Psoas muscle (tissue), 8 donors: ENCODE measurements around the gene ZFYVE19. TPM values are rescaled to one million over a fixed set of nuclear protein-coding genes. Genes with fewer than 3 reads are reported as not detected.

Experiments used
- ATAC-seq, 4 donors: fragments of 200-7000 bp; cut with Tn5 transposase; one replicate each; pipeline ENCODE4 v1.9.1; 2020; ENCODE audit warnings: moderate library complexity in 3 of 4, mild to moderate bottlenecking in 2 of 4
- DNase-seq, 2 donors: peaks; one replicate each; pipeline ENCODE4 v3.0.0-alpha.2; 2020
- H3K27ac ChIP-seq: fragments of 200-600 bp; one replicate; pipeline ENCODE4 v1.8.0; 2022
- H3K27me3 ChIP-seq, 3 donors: fragments of 200-600 bp in 1 of 3; one replicate each; pipeline versions ENCODE4 v1.6.1 to v1.8.0; 2013 to 2022; ENCODE audit warnings: low read length in 2 of 3, mild to moderate bottlenecking in 2 of 3, moderate library complexity in 1 of 3; ENCODE audit not compliant: insufficient read depth in 3 of 3
- H3K36me3 ChIP-seq, 2 donors: fragments of 200-600 bp in 1 of 2; one replicate each; pipeline versions ENCODE4 v1.6.1 to v1.8.0; 2013 to 2022; ENCODE audit warnings: low read depth in 1 of 2, mild to moderate bottlenecking in 1 of 2, moderate library complexity in 1 of 2; ENCODE audit not compliant: insufficient read depth in 1 of 2
- H3K4me1 ChIP-seq: fragments of 200-600 bp; one replicate; pipeline ENCODE4 v1.8.0; 2022
- H3K4me3 ChIP-seq: fragments of 200-600 bp; one replicate; pipeline ENCODE4 v1.8.0; 2022; ENCODE audit warnings: mild to moderate bottlenecking
- H3K9me3 ChIP-seq: fragments of 200-600 bp; one replicate; pipeline ENCODE4 v1.8.0; 2022
- WGBS, 3 donors: extraction: QIAGEN DNeasy Blood & Tissue Kit; methylation state at CpG; one replicate each; pipeline versions ENCODE4 v1.1.6 to v1.1.7; 2013; 5-methylcytosine and 5-hydroxymethylcytosine counted together
- intact Hi-C, 2 donors: fragments of 100-400 bp; cut with DNase I; formaldehyde crosslinking; loops; one replicate each; pipeline versions ENCODE4 v1.11.0 to v1.14.2; 2022
- polyA plus RNA-seq, 3 donors: library from polyadenylated mRNA; stranded (reverse); fragments of 200-250 nt; gene quantifications; one replicate each; pipeline ENCODE4 v1.2.3, GENCODE V29; 2013
- total RNA-seq, 4 donors: library from RNA; stranded (reverse); fragmentation: NEBNext Ultra II Directional in 2 of 4; extraction: Animal tissue kit (Norgen Biotek cat#: 25700) in 2 of 4; gene quantifications; one replicate each; pipeline versions ENCODE4 v1.2.1 to v1.2.4, GENCODE V29; 2021 to 2023
- TF ChIP-seq, protein P1 (sequence below): fragments of 200-600 bp; IDR thresholded peaks from one replicate; pipeline ENCODE4 v1.8.0; 2022; ENCODE audit warnings: antibody characterized with exemption
- donor health status: healthy with polysubstance abuse.
- donor health status: DM: no; HTN: no; CAD: no; lungs with moderate emphysema.
- donor health status: Bipolar disorder and iron deficiency.
- donor health status: healthy.
- donor health status: DM: yes; HTN: yes; CAD: no.
- donor health status: DM: no; HTN: no; CAD: no.
- donor health status: DM: no; HTN: no; CAD: no.
- donor health status: DM: yes; HTN: yes; CAD: no.

The ZFYVE19 gene
- total and polyA plus RNA-seq, 7 donors = 9.1 to 31.5 (median 12.4) TPM

DNA sequence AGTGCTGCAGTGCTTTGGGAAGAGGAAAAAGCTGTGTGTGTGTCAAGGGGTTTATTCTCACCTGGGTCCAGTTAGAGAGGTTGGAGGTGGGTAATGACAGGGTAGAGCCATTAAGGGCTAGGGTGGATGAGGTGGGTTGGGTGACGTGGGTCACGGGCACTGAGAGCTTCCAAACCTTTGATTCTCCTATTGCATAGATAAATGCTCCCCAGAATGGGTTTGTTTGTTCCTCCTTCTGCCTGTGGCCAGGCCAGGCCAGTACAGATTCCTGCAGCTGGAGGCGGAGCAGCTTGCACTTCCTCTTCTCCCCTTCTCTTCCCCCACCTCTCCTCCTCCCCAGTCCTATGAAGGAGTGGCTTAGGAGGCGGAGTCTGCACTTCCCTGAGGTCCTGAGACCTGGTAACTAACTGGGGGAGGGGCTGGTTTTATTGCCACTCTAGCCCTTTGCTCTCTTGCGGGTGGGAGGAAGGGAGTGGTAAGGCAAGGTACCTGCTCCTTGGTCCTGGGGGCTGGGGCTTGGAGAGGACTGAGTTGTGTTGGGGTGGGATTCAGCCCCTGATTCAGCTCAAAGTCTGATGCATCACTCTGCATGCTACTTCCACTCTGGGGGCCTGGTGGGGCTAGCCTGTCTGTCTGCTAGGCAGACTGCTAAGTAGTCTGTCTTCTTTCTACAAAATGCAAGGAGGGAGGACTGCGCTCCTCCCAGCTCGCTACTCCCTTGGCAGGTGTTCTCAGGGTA, 40.5 kb downstream of the ZFYVE19 start:
- H3K4me1 ChIP-seq = peaks cover 8% of the 10 kb centered on the region
- TF ChIP-seq, protein P1, sequence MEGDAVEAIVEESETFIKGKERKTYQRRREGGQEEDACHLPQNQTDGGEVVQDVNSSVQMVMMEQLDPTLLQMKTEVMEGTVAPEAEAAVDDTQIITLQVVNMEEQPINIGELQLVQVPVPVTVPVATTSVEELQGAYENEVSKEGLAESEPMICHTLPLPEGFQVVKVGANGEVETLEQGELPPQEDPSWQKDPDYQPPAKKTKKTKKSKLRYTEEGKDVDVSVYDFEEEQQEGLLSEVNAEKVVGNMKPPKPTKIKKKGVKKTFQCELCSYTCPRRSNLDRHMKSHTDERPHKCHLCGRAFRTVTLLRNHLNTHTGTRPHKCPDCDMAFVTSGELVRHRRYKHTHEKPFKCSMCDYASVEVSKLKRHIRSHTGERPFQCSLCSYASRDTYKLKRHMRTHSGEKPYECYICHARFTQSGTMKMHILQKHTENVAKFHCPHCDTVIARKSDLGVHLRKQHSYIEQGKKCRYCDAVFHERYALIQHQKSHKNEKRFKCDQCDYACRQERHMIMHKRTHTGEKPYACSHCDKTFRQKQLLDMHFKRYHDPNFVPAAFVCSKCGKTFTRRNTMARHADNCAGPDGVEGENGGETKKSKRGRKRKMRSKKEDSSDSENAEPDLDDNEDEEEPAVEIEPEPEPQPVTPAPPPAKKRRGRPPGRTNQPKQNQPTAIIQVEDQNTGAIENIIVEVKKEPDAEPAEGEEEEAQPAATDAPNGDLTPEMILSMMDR = no peak
- no peaks in the 10 kb centered on the region for H3K9me3 ChIP-seq
- H3K36me3 ChIP-seq = no peaks in the 10 kb centered on the region
- intact Hi-C loops = loop anchor here (10.0 kb wide), 1 partner anchor 63 kb away; no protein-coding TSS in a partner anchor
- 70 to 84% (median 78%) methylated on average over 7 of the region's 7 CpGs for WGBS, 3 donors
- no peak overlapping the region for H3K4me3 ChIP-seq
- H3K27ac ChIP-seq = no peak overlapping the region
- ATAC-seq (peak in 1 of 4 donors; percentile 13), DNase-seq (peak in 1 of 2 donors; percentile 30)
- H3K27me3 ChIP-seq = peaks cover 0 to 46% (median 19%) of the 10 kb centered on the region in 3 donors

DNA sequence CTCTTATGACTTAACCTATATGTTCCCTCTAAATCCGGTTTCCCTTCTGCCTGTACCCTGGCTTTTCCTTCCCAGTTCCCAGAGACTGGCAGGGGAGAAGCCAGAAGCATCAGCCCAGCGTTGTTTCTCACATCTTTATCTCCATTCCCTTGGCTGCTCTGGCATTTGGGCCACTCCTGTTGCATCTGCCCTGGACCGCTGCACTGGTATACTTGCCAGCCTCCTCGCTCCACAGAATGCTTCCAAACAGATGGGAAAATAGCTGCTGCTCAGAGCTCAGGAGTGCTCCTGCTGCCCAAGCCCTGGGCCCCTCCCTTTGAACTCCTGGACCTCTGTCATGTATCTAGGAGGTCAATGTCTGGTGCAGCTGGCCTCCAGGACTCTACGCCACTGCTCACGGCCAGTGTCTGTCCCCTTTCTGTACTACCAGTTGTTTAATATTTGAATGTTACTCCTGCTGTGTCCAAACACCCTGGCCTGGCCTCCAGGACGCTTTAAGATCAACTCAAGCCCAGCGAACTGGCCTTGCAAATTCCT, 43.8 kb downstream of the ZFYVE19 start:
- ATAC-seq = no peak
- H3K4me1 ChIP-seq = no peaks in the 10 kb centered on the region
- H3K36me3 ChIP-seq = no peaks in the 10 kb centered on the region
- intact Hi-C loops = loop anchor here in 1 of 2 donors (10.0 kb wide), 1 partner anchor 336 kb away; no protein-coding TSS in a partner anchor
- WGBS, 3 donors = 52 to 61% (median 56%) methylated on average over 8 of the region's 8 CpGs
- DNase-seq = peak in 1 of 2 donors; percentile 27
- peaks cover 0 to 13% (median 3%) of the 10 kb centered on the region in 3 donors for H3K27me3 ChIP-seq
- no peak overlapping the region for H3K4me3 ChIP-seq
- TF ChIP-seq, protein P1 = no peak
- H3K27ac ChIP-seq = no peak overlapping the region
- no peaks in the 10 kb centered on the region for H3K9me3 ChIP-seq

DNA sequence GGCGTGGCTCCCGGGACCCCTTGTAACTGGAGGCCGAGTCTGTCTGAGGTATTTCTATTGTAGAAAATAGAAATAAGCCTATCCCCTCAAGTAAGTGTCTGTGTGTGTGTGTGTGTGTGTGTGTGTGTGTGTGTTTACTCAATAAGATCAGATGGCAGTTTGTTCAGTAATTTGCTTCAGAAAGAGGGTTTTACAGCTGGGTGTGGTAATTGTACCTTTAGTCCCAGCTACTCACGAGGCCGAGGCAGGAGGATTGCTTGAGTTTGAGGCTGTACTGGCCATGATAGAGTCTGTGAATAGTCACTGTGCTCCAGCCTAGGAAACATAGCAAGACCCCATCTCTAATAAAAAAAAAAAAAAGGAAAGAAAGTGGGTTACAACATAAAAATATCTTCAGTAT, 45.6 kb downstream of the ZFYVE19 start:
- H3K36me3 ChIP-seq = no peaks in the 10 kb centered on the region
- H3K27me3 ChIP-seq = no peaks in the 10 kb centered on the region
- ATAC-seq (no peak), DNase-seq (peak in 1 of 2 donors; percentile 6)
- intact Hi-C loops = loop anchor here in 1 of 2 donors (10.0 kb wide), 1 partner anchor 338 kb away; no protein-coding TSS in a partner anchor
- no peak overlapping the region for H3K27ac ChIP-seq
- no peak overlapping the region for H3K4me3 ChIP-seq
- TF ChIP-seq, protein P1 = no peak
- H3K4me1 ChIP-seq = peaks cover under 1% of the 10 kb centered on the region
- WGBS, 3 donors = 89 to 96% (median 94%) methylated on average over 5 of the region's 5 CpGs
- H3K9me3 ChIP-seq = no peaks in the 10 kb centered on the region

DNA sequence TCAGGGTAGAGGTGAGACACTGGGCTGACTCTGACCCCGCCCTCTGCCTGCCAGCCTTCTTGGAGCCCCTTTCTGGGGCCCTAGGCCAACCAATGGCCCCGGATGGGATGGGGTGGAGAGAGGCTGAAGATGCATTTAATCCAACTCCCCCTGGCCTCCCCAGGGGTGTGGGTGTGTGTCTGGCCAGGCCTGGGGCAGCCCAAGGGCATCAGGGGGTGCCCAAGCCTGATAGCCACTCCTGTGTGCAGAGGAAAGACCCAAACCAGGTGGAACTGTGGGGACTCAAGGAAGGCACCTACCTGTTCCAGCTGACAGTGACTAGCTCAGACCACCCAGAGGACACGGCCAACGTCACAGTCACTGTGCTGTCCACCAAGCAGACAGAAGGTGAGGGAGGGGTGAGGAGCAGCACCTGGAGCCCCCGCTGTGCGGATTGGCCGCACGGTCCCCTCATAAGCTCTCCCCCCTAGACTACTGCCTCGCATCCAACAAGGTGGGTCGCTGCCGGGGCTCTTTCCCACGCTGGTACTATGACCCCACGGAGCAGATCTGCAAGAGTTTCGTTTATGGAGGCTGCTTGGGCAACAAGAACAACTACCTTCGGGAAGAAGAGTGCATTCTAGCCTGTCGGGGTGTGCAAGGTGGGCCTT, 46.5 kb downstream of the ZFYVE19 start:
- intact Hi-C loops = loop anchor here in 1 of 2 donors (10.0 kb wide), 1 partner anchor 339 kb away; no protein-coding TSS in a partner anchor
- Histone ChIP-seq H3K4me1 (peaks cover 6% of the 10 kb centered on the region), H3K27me3 (no peaks in the 10 kb centered on the region), H3K36me3 (no peaks in the 10 kb centered on the region), H3K4me3 (no peak overlapping the region), H3K27ac (no peak overlapping the region), H3K9me3 (no peaks in the 10 kb centered on the region)
- ATAC-seq (no peak), DNase-seq (no peak)
- TF ChIP-seq, protein P1 = no peak
- WGBS, 3 donors = 89 to 91% (median 89%) methylated on average over 16 of the region's 16 CpGs
